Measurements from ENCODE around the gene PPP2R5E.
A peak's percentile ranks its signal among the peaks of the same experiment; 100 is the strongest.
"Not testable (repeated sequence)": the region's sequence is repeated elsewhere in the genome, so short reads cannot be mapped to it uniquely, and the experiment has no call there.

Gene PPP2R5E

DNA sequence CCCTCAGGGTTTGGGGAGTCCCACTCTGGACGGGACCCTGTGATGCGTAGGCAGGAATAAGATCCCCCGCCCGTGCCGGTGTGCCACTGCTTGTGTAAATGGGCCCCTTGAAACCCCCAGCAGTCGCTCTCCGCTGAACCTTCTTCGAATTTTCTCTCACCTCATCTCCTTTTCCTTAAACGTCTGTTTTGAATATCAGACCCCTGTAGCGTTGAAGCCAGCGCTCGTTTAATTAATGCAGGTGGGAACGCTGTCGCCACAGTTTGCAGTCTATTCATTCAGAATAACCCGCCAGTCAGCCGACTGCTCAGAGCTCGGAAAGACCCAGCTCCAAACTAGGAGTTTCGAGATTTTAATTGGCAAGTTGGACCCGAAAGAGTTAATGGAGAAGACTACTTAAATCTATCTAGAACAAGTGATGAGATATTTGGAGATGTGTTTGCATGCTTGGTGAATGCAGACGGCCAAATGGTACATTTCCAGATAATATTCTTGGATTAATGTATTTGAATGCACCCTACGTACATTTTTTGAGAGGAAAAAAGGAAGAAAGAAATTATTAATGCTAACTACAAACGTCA is 739 bp upstream of the PPP2R5E start:
- Mint-ChIP-seq H3K27ac (peak overlapping the region; percentile 93), H3K36me3 (ENCODE audit: low read depth) (peaks cover 13% of the 10 kb centered on the region), H3K4me3 (peak overlapping the region; percentile 97), H3K27me3 (ENCODE audit: low read depth) (peaks cover 7% of the 10 kb centered on the region), H3K4me1 (ENCODE audit: low read depth) (peaks cover 26% of the 10 kb centered on the region), H3K9me3 (no peaks in the 10 kb centered on the region)

DNA sequence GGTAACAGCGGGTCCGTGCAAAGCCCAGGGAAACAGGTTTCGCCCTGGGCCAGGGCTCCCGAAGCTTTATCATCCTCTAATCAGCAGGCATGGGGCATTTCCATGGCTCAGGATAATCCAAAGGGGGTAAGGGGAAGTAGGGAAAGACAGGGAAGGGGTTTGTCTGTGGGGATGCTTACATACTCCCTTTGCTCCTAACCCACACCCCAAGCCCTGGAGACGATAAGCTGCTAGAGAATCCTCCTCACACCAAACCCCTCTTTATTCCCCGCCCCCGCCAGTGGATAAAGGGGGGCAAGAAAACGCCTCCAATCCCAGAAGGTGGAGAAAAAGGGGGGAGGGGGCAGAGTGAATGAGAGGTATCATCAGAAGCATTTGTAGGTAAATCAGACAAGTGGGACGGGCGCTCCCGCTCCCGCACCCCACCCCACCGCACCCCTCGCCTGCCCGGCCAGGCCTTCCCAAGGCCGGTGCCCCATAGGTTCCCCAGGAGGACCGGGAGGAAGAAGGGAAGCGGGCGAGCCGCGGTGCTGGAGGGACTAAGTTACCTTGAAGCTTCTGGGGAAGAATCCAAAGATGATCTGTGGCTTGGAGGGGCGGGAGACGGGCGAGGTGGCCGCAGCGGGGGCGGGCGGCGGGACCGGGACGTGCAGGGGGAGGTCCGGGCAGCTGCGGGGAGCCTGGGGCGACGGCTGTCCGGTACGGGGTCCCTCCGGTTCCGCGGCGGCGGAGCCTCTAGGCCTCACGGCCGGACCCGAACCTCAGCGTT is 762 bp downstream of the PPP2R5E start:
- Mint-ChIP-seq H3K9me3 (no peaks in the 10 kb centered on the region), H3K4me1 (ENCODE audit: low read depth) (peaks cover 26% of the 10 kb centered on the region), H3K27me3 (ENCODE audit: low read depth) (peaks cover 3% of the 10 kb centered on the region)

DNA sequence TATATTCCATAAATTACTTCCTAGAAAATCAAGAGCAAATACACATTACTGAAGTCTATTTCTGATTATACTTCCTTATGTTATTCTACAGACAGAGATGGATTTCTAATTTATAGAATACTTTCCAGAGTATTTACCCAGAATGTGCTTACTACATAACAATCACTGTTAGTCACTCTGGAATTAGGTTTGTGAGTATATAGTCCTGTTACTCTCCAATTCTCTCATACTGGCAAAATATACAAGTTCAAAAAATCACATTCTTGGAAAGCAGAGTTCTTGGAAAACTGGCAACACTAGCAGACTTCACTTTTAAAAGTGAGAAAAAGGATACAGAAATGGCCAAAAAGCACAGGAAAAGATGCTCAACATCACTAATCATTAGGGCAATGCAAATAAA is 7.3 kb downstream of the PPP2R5E start:
- Mint-ChIP-seq H3K4me1 (ENCODE audit: low read depth) (peaks cover 9% of the 10 kb centered on the region), H3K4me3 (no peak overlapping the region), H3K27me3 (ENCODE audit: low read depth) (no peaks in the 10 kb centered on the region), H3K9me3 (no peaks in the 10 kb centered on the region), H3K27ac (no peak overlapping the region), H3K36me3 (ENCODE audit: low read depth) (peaks cover 44% of the 10 kb centered on the region)

More for the DNA sequence above, 762 bp downstream of the PPP2R5E start:
- Mint-ChIP-seq H3K36me3 (ENCODE audit: low read depth) (peaks cover 18% of the 10 kb centered on the region), H3K27ac (peak overlapping the region; percentile 83), H3K4me3 (peak overlapping the region; percentile 97)

DNA sequence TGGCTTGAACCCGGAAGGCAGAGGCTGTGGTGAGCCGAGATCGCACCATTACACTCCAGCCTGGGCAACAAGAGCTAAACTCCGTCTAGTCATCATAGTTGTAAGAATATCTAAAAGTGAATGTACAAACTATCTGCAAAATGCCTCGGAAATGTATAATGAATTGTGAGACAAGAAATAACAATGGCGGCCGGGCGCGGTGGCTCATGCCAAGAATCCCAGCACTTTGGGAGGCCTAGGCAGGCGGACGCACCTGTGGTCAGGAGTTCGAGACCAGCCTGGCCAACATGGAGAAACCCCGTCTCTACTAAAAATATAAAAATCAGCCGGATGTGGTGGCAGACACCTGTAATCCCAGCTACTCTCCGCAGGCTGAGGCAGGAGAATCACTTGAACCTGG is 9.7 kb downstream of the PPP2R5E start:
- Mint-ChIP-seq H3K9me3 (no peaks in the 10 kb centered on the region), H3K27me3 (ENCODE audit: low read depth) (no peaks in the 10 kb centered on the region), H3K36me3 (ENCODE audit: low read depth) (peaks cover 41% of the 10 kb centered on the region), H3K4me3 (no peak overlapping the region), H3K4me1 (ENCODE audit: low read depth) (peaks cover 4% of the 10 kb centered on the region), H3K27ac (no peak overlapping the region)

DNA sequence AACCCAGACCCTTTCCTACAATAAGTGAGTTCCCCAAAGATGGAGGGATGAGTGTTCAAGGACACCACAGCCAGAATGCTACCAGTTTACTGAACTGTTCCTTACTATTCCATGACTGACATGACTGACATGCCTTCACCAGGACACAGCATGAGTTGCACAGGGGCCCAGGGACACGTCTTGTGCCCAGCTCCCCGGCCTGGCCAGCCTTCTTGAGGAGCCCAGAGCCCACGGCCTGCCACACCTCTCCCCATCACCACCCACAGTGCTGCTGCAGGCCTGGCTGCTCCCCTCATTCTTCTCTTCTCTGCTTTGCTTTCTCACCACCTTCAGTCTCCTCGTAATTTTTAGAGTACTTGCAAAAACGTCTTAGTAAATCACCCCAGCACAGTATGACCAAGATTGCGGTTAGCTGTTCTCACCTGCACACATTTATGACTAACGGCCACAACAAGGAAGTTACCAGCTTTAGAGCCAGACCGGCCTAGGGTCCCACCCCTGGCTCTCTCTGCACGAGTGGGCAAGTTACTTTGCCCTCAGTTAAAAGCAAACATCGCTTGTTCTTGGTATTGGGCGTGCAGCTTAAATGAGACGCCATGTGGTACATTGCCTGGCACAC is 18.5 kb downstream of the PPP2R5E start:
- Mint-ChIP-seq H3K9me3 (no peaks in the 10 kb centered on the region), H3K36me3 (ENCODE audit: low read depth) (peaks cover 21% of the 10 kb centered on the region), H3K27ac (no peak overlapping the region), H3K27me3 (ENCODE audit: low read depth) (no peaks in the 10 kb centered on the region), H3K4me1 (ENCODE audit: low read depth) (peaks cover 6% of the 10 kb centered on the region), H3K4me3 (no peak overlapping the region)

GRCh38 chr14:63523735-63524426 is 19.3 kb downstream of the PPP2R5E start:
- H3K4me1 Mint-ChIP-seq (ENCODE audit: low read depth), result peaks cover 5% of the 10 kb centered on the region
- H3K27ac Mint-ChIP-seq, result no peak overlapping the region
- H3K27me3 Mint-ChIP-seq (ENCODE audit: low read depth), result no peaks in the 10 kb centered on the region
- H3K9me3 Mint-ChIP-seq, result no peaks in the 10 kb centered on the region
- H3K4me3 Mint-ChIP-seq, result no peak overlapping the region
- H3K36me3 Mint-ChIP-seq (ENCODE audit: low read depth), result peaks cover 19% of the 10 kb centered on the region

- peaks cover 19% of the 10 kb centered on the region for H3K36me3 Mint-ChIP-seq (ENCODE audit: low read depth)
- H3K4me1 Mint-ChIP-seq (ENCODE audit: low read depth); H3K27ac Mint-ChIP-seq; H3K4me3 Mint-ChIP-seq; H3K9me3 Mint-ChIP-seq; H3K27me3 Mint-ChIP-seq (ENCODE audit: low read depth): not testable (repeated sequence)
Measured at GRCh38 chr14:63522511-63522910, 20.7 kb downstream of the PPP2R5E start.

DNA sequence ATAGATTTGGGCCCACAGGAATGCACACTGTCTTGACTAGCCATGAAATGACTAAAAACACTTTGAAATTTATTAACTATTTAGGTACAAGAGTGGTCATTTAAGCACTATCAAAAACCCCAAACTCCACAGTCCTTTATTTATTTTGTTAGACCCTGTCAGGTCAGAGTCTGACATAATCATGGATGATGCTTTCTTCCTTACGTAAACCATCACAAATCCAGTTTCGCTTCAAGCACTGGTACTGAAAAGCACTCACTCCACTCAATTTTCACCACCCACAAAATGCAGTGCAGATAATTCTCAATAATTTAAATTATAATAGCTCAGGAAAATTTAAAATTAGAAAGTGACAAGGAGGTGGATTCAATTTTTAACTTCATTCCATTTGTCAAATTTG is 25.8 kb downstream of the PPP2R5E start:
- H3K36me3 Mint-ChIP-seq (ENCODE audit: low read depth), result peaks cover 8% of the 10 kb centered on the region
- peaks cover 28% of the 10 kb centered on the region for H3K4me1 Mint-ChIP-seq (ENCODE audit: low read depth)
- H3K27me3 Mint-ChIP-seq (ENCODE audit: low read depth), result no peaks in the 10 kb centered on the region
- H3K4me3 Mint-ChIP-seq, result no peak overlapping the region
- no peak overlapping the region for H3K27ac Mint-ChIP-seq
- no peaks in the 10 kb centered on the region for H3K9me3 Mint-ChIP-seq

DNA sequence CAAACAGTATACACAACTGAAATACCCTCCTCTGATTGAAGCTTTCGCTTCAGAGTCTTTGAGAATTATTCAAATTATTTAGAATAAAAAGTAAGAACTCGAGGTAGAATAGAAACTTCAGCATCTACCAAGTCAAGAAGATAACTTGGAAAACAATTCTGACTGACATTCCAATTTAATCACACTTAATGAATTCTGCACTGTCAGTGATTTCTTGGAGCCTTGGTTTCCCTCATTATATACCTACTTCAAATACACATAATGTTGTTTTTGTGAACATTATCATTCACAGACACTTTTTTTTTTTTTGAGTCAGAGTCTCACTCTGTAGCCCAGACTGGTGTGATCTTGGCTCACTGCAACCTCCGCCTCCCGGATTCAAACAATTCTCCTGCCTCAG is 27.9 kb downstream of the PPP2R5E start:
- Mint-ChIP-seq H3K9me3 (no peaks in the 10 kb centered on the region), H3K4me3 (no peak overlapping the region), H3K4me1 (ENCODE audit: low read depth) (peaks cover 42% of the 10 kb centered on the region), H3K36me3 (ENCODE audit: low read depth) (peaks cover 11% of the 10 kb centered on the region), H3K27ac (no peak overlapping the region), H3K27me3 (ENCODE audit: low read depth) (no peaks in the 10 kb centered on the region)

- peak overlapping the region; percentile 63 for H3K27ac Mint-ChIP-seq
- peaks cover 12% of the 10 kb centered on the region for H3K36me3 Mint-ChIP-seq (ENCODE audit: low read depth)
- H3K9me3 Mint-ChIP-seq, result no peaks in the 10 kb centered on the region
- peaks cover 45% of the 10 kb centered on the region for H3K4me1 Mint-ChIP-seq (ENCODE audit: low read depth)
- no peaks in the 10 kb centered on the region for H3K27me3 Mint-ChIP-seq (ENCODE audit: low read depth)
- H3K4me3 Mint-ChIP-seq, result peak overlapping the region; percentile 12
Measured at GRCh38 chr14:63513756-63514155, 29.4 kb downstream of the PPP2R5E start.

GRCh38 chr14:63512861-63513260 is 30.3 kb downstream of the PPP2R5E start:
- peaks cover 51% of the 10 kb centered on the region for H3K4me1 Mint-ChIP-seq (ENCODE audit: low read depth)
- H3K4me3 Mint-ChIP-seq, result peak overlapping the region; percentile 43

GRCh38 chr14:63510538-63510937 is 32.6 kb downstream of the PPP2R5E start:
- peak overlapping the region; percentile 62 for H3K4me3 Mint-ChIP-seq
- no peaks in the 10 kb centered on the region for H3K27me3 Mint-ChIP-seq (ENCODE audit: low read depth)
- peaks cover 49% of the 10 kb centered on the region for H3K4me1 Mint-ChIP-seq (ENCODE audit: low read depth)
- no peaks in the 10 kb centered on the region for H3K9me3 Mint-ChIP-seq
- peak overlapping the region; percentile 93 for H3K27ac Mint-ChIP-seq
- peaks cover 16% of the 10 kb centered on the region for H3K36me3 Mint-ChIP-seq (ENCODE audit: low read depth)

More at GRCh38 chr14:63512861-63513260, 30.3 kb downstream of the PPP2R5E start:
- H3K27me3 Mint-ChIP-seq (ENCODE audit: low read depth), result no peaks in the 10 kb centered on the region
- peak overlapping the region; percentile 76 for H3K27ac Mint-ChIP-seq
- H3K9me3 Mint-ChIP-seq, result no peaks in the 10 kb centered on the region
- peaks cover 17% of the 10 kb centered on the region for H3K36me3 Mint-ChIP-seq (ENCODE audit: low read depth)

DNA sequence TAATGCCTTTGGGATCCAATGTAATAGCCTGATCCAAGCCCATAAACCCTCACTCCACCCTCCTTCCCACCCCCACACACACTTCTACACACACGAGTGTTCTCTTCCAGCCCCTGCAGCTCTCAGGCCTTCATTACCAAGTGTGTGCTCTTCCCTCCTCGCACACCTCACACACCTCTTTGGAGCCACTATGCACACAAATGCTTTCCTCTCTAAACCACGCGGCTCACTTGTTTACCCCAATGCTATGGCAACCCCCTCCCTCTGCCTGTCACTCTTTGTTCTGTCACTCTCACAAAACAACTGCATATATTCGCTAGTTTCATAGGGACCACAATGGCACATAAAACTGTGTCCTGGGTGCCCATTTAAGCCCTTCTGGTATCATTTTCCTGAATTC is 35.1 kb downstream of the PPP2R5E start:
- H3K36me3 Mint-ChIP-seq (ENCODE audit: low read depth), result peaks cover 17% of the 10 kb centered on the region
- H3K4me3 Mint-ChIP-seq, result no peak overlapping the region
- no peak overlapping the region for H3K27ac Mint-ChIP-seq
- H3K4me1 Mint-ChIP-seq (ENCODE audit: low read depth), result peaks cover 33% of the 10 kb centered on the region
- H3K27me3 Mint-ChIP-seq (ENCODE audit: low read depth), result no peaks in the 10 kb centered on the region
- no peaks in the 10 kb centered on the region for H3K9me3 Mint-ChIP-seq

DNA sequence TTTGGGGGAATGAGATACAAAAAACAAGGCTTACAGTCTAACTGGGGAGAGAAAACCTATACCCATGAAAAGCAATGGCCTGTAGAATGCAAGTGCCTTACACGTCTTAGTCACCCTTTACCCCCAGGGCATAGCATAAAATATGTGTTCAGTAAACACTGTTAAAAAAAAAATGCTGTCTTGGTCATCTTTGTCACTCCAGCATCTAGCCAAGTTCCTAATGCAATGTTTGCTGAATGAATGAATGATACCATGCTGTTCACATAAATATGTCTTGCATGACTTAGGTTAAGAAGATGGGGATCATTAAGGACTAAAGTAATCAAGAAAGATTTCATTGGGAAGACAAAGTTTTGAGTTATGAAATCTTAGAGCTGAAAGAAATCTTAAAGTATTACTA is 38.5 kb downstream of the PPP2R5E start:
- H3K27ac Mint-ChIP-seq, result no peak overlapping the region
- H3K4me1 Mint-ChIP-seq (ENCODE audit: low read depth), result peaks cover 16% of the 10 kb centered on the region
- H3K4me3 Mint-ChIP-seq, result no peak overlapping the region
- no peaks in the 10 kb centered on the region for H3K9me3 Mint-ChIP-seq
- H3K36me3 Mint-ChIP-seq (ENCODE audit: low read depth), result peaks cover 11% of the 10 kb centered on the region
- H3K27me3 Mint-ChIP-seq (ENCODE audit: low read depth), result no peaks in the 10 kb centered on the region
